ENCODE measurements around the gene LIMS2. TPM values are rescaled to one million over a fixed set of nuclear protein-coding genes. Genes with fewer than 3 reads are reported as not detected.
A peak's percentile ranks its signal among the peaks of the same experiment; 100 is the strongest.

LIMS2 gene
- total RNA-seq, 1 donor from 2014 or later, result 171 TPM

GRCh38 chr2:127626917-127627739, 48.2 kb downstream of the LIMS2 start:
- TF ChIP-seq, protein P1, sequence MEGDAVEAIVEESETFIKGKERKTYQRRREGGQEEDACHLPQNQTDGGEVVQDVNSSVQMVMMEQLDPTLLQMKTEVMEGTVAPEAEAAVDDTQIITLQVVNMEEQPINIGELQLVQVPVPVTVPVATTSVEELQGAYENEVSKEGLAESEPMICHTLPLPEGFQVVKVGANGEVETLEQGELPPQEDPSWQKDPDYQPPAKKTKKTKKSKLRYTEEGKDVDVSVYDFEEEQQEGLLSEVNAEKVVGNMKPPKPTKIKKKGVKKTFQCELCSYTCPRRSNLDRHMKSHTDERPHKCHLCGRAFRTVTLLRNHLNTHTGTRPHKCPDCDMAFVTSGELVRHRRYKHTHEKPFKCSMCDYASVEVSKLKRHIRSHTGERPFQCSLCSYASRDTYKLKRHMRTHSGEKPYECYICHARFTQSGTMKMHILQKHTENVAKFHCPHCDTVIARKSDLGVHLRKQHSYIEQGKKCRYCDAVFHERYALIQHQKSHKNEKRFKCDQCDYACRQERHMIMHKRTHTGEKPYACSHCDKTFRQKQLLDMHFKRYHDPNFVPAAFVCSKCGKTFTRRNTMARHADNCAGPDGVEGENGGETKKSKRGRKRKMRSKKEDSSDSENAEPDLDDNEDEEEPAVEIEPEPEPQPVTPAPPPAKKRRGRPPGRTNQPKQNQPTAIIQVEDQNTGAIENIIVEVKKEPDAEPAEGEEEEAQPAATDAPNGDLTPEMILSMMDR (IDR thresholded peaks at IDR 0.05), result no peak
- H3K9me3 Mint-ChIP-seq (ENCODE audit: low read depth), result no peaks in the 10 kb centered on the region
- H3K4me3 Mint-ChIP-seq (ENCODE audit: unreplicated experiment), result no peak overlapping the region
- H3K4me1 Mint-ChIP-seq (ENCODE audit: low read depth), result peaks cover 8% of the 10 kb centered on the region
- DNase-seq (ENCODE audit: low spot score), result no peak
- H3K36me3 Mint-ChIP-seq (ENCODE audit: low read depth), result no peaks in the 10 kb centered on the region
- H3K27me3 Mint-ChIP-seq (ENCODE audit: low read depth), result no peaks in the 10 kb centered on the region
- H3K27ac Mint-ChIP-seq (ENCODE audit: unreplicated experiment), result no peak overlapping the region

DNA sequence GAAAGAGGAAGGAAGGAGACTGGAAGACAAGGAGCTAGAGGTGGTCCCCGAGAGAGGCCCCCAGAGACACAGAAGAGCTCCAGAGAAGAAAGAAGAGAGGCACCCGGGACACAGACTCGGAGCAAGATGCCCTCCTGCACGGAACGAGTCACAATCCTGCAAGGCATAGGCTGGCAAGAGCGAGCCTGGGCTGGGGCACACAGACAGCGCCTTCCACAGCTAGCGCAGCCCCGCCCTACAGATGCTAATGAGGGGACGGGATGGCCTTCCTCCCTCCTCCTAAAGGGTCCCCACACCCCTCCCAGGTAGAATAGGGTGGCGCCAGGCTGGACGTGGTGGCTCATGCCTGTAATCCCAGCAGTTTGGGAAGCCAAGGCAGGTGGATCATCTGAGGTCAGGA, 49.2 kb downstream of the LIMS2 start:
- DNase-seq (ENCODE audit: low spot score), result peak; percentile 82
- Mint-ChIP-seq H3K4me1 (ENCODE audit: low read depth) (peaks cover 8% of the 10 kb centered on the region), H3K27me3 (ENCODE audit: low read depth) (no peaks in the 10 kb centered on the region), H3K36me3 (ENCODE audit: low read depth) (no peaks in the 10 kb centered on the region), H3K4me3 (ENCODE audit: unreplicated experiment) (no peak overlapping the region), H3K9me3 (ENCODE audit: low read depth) (no peaks in the 10 kb centered on the region), H3K27ac (ENCODE audit: unreplicated experiment) (no peak overlapping the region)
- TF ChIP-seq, protein P1 (IDR thresholded peaks at IDR 0.05), result no peak

GRCh38 chr2:127625572-127625951, 49.8 kb downstream of the LIMS2 start:
- H3K9me3 Mint-ChIP-seq (ENCODE audit: low read depth), result no peaks in the 10 kb centered on the region
- peaks cover 8% of the 10 kb centered on the region for H3K4me1 Mint-ChIP-seq (ENCODE audit: low read depth)
- DNase-seq (ENCODE audit: low spot score), result peak; percentile 82
- TF ChIP-seq, protein P1 (IDR thresholded peaks at IDR 0.05), result no peak
- H3K27me3 Mint-ChIP-seq (ENCODE audit: low read depth), result no peaks in the 10 kb centered on the region
- H3K27ac Mint-ChIP-seq (ENCODE audit: unreplicated experiment), result no peak overlapping the region
- no peak overlapping the region for H3K4me3 Mint-ChIP-seq (ENCODE audit: unreplicated experiment)
- H3K36me3 Mint-ChIP-seq (ENCODE audit: low read depth), result no peaks in the 10 kb centered on the region

GRCh38 chr2:127624756-127625571, 50.4 kb downstream of the LIMS2 start:
- Mint-ChIP-seq H3K4me3 (ENCODE audit: unreplicated experiment) (no peak overlapping the region), H3K27me3 (ENCODE audit: low read depth) (no peaks in the 10 kb centered on the region), H3K36me3 (ENCODE audit: low read depth) (no peaks in the 10 kb centered on the region), H3K27ac (ENCODE audit: unreplicated experiment) (no peak overlapping the region), H3K9me3 (ENCODE audit: low read depth) (no peaks in the 10 kb centered on the region), H3K4me1 (ENCODE audit: low read depth) (peaks cover 5% of the 10 kb centered on the region)
- TF ChIP-seq, protein P1 (IDR thresholded peaks at IDR 0.05), result no peak
- DNase-seq (ENCODE audit: low spot score), result peak; percentile 90

GRCh38 chr2:127624320-127624755, 51.0 kb downstream of the LIMS2 start:
- peaks cover 4% of the 10 kb centered on the region for H3K4me1 Mint-ChIP-seq (ENCODE audit: low read depth)
- peak; percentile 72 for DNase-seq (ENCODE audit: low spot score)
- TF ChIP-seq, protein P1 (IDR thresholded peaks at IDR 0.05), result no peak
- H3K27ac Mint-ChIP-seq (ENCODE audit: unreplicated experiment), result no peak overlapping the region
- no peak overlapping the region for H3K4me3 Mint-ChIP-seq (ENCODE audit: unreplicated experiment)
- no peaks in the 10 kb centered on the region for H3K27me3 Mint-ChIP-seq (ENCODE audit: low read depth)
- H3K36me3 Mint-ChIP-seq (ENCODE audit: low read depth), result no peaks in the 10 kb centered on the region
- no peaks in the 10 kb centered on the region for H3K9me3 Mint-ChIP-seq (ENCODE audit: low read depth)
